IMR-90 (cell line): ENCODE measurements around the gene DDX10. TPM values are rescaled to one million over a fixed set of nuclear protein-coding genes. Genes with fewer than 3 reads are reported as not detected.

ENCODE experiments used
- ATAC-seq: fragments of 200-7000 bp; cut with Tn5 transposase; 2 replicates; pipeline ENCODE4 v1.9.1; 2020; ENCODE audit warnings: low read depth, mild to moderate bottlenecking, moderate library complexity
- BruUV-seq: library from RNA; stranded (reverse); fragments of 400-500 nt; replicated peaks from 2 replicates; lab custom pipeline; 2021; lab: Mats Ljungman, UMichigan
- CTCF ChIA-PET: fragments of 300-600 bp; formaldehyde crosslinking; extraction: SDS; loops from one replicate; lab custom pipeline; 2021; ENCODE audit warnings: antibody characterized with exemption; lab: Yijun Ruan, JAX
- POLR2A ChIA-PET: fragments of 300-600 bp; sonication (Branson Sonifier 250); formaldehyde crosslinking; loops from one replicate; lab custom pipeline; 2022; ENCODE audit warnings: antibody characterized with exemption; ENCODE audit not compliant: unreplicated experiment; lab: Charles Lee
- DNase-seq: peaks from one replicate; pipeline ENCODE4 v3.0.0; 2013
- H2AFZ ChIP-seq: replicated peaks from 2 replicates; pipeline ENCODE3; 2013; ENCODE audit warnings: low read length, mild to moderate bottlenecking; ENCODE audit not compliant: poor library complexity
- H2AK5ac ChIP-seq: 2 replicates; pipeline ENCODE4 v1.6.1; 2013; ENCODE audit warnings: low read depth, low read length, inconsistent platforms
- H2AK9ac ChIP-seq: replicated peaks from 2 replicates; pipeline ENCODE3; 2013; ENCODE audit warnings: mild to moderate bottlenecking, low read depth, low read length, moderate library complexity; ENCODE audit not compliant: poor library complexity
- H2BK120ac ChIP-seq: 2 replicates; pipeline ENCODE4 v1.6.1; 2013; ENCODE audit warnings: low read depth, low read length, inconsistent platforms
- H2BK15ac ChIP-seq: 3 replicates; pipeline ENCODE4 v1.6.1; 2013; ENCODE audit warnings: low read depth, low read length, inconsistent platforms
- H2BK20ac ChIP-seq: 2 replicates; pipeline ENCODE4 v1.6.1; 2013; ENCODE audit warnings: low read depth, mild to moderate bottlenecking, inconsistent platforms, low read length, moderate library complexity
- H2BK5ac ChIP-seq: 2 replicates; pipeline ENCODE4 v1.6.1; 2013; ENCODE audit warnings: mild to moderate bottlenecking, low read depth, low read length, inconsistent platforms; ENCODE audit not compliant: poor library complexity, severe bottlenecking
- H3K14ac ChIP-seq: replicated peaks from 2 replicates; pipeline ENCODE4 v1.6.1; 2013; ENCODE audit warnings: low read depth, low read length, inconsistent platforms
- H3K18ac ChIP-seq: 2 replicates; pipeline ENCODE4 v1.6.1; 2013; ENCODE audit warnings: low read depth, low read length, control low read depth
- H3K23ac ChIP-seq: 2 replicates; pipeline ENCODE4 v1.6.1; 2013; ENCODE audit warnings: low read depth, low read length, inconsistent platforms
- H3K27ac ChIP-seq: 2 replicates; pipeline ENCODE4 v1.5.1; 2013; ENCODE audit warnings: mild to moderate bottlenecking, control low read depth, low read length; ENCODE audit not compliant: insufficient read depth
- H3K27me3 ChIP-seq: 2 replicates; pipeline ENCODE4 v1.6.1; 2013; ENCODE audit warnings: low read length; ENCODE audit not compliant: control insufficient read depth, insufficient read depth
- H3K36me3 ChIP-seq: 2 replicates; pipeline ENCODE4 v1.6.1; 2013; ENCODE audit warnings: low read length, mixed read lengths; ENCODE audit not compliant: control insufficient read depth, insufficient read depth
- H3K4ac ChIP-seq: 2 replicates; pipeline ENCODE4 v1.6.1; 2013; ENCODE audit warnings: low read depth, low read length, inconsistent platforms
- H3K4me1 ChIP-seq: 2 replicates; pipeline ENCODE4 v1.6.1; 2013; ENCODE audit warnings: low read length, mixed read lengths; ENCODE audit not compliant: control insufficient read depth, insufficient read depth
- H3K4me2 ChIP-seq: 2 replicates; pipeline ENCODE4 v1.6.1; 2013; ENCODE audit warnings: low read depth, mild to moderate bottlenecking, control low read depth, low read length, moderate library complexity
- H3K4me3 ChIP-seq: 2 replicates; pipeline ENCODE4 v1.5.1; 2013; ENCODE audit warnings: low read depth, mild to moderate bottlenecking, control low read depth, low read length, moderate library complexity; ENCODE audit not compliant: insufficient read depth
- H3K56ac ChIP-seq: 2 replicates; pipeline ENCODE4 v1.6.1; 2013; ENCODE audit warnings: low read length, inconsistent platforms; ENCODE audit not compliant: insufficient read depth; ENCODE audit errors: extremely low read depth
- H3K79me1 ChIP-seq, 2 experiments: 2 replicates each; pipeline ENCODE4 v1.6.1; 2013; ENCODE audit warnings: low read length in 2 of 2, inconsistent platforms in 1 of 2, low read depth in 1 of 2
- H3K9ac ChIP-seq: 2 replicates; pipeline ENCODE4 v1.6.1; 2013; ENCODE audit warnings: low read depth, low read length, control low read depth
- H3K9me1 ChIP-seq: 2 replicates; pipeline ENCODE4 v1.6.1; 2013; ENCODE audit warnings: low read length, inconsistent platforms; ENCODE audit not compliant: insufficient read depth
- H3K9me3 ChIP-seq: 2 replicates; pipeline ENCODE4 v1.6.1; 2013; ENCODE audit warnings: low read length; ENCODE audit not compliant: control insufficient read depth, insufficient read depth
- H4K20me1 ChIP-seq: 2 replicates; pipeline ENCODE4 v1.6.1; 2013; ENCODE audit warnings: low read length, inconsistent platforms; ENCODE audit not compliant: insufficient read depth
- H4K5ac ChIP-seq: 2 replicates; pipeline ENCODE4 v1.6.1; 2013; ENCODE audit warnings: mild to moderate bottlenecking, low read depth, low read length, control low read depth
- H4K8ac ChIP-seq, 2 experiments: 2 replicates each; pipeline ENCODE4 v1.6.1; 2013; ENCODE audit warnings: low read depth in 2 of 2, low read length in 2 of 2, control low read depth in 1 of 2, inconsistent platforms in 1 of 2
- H4K91ac ChIP-seq: 2 replicates; pipeline ENCODE4 v1.6.1; 2013; ENCODE audit warnings: low read depth, low read length, inconsistent platforms; ENCODE audit not compliant: insufficient read depth
- MXI1 ChIP-seq: IDR thresholded peaks from 2 replicates; pipeline ENCODE4 v1.6.1; 2012; ENCODE audit warnings: low read depth, mild to moderate bottlenecking, low read length, moderate library complexity, borderline replicate concordance
- WGBS, 2 experiments: methylation state at CpG; one replicate each; pipeline versions ENCODE4 v1.1.5 to v1.1.7; 2013; ENCODE audit warnings: missing lambda C conversion rate in 2 of 2; ENCODE audit not compliant: insufficient read length in 1 of 2; ENCODE audit errors: extremely low coverage in 2 of 2; 5-methylcytosine and 5-hydroxymethylcytosine counted together
- dilution Hi-C: fragments of 300-500 bp; cut with HindIII; formaldehyde crosslinking; loops from one replicate; pipeline ENCODE4 v1.14.3; 2018; ENCODE audit warnings: low sequenced_read_pairs; ENCODE audit not compliant: unreplicated experiment
- in situ Hi-C: fragments of 300-500 bp; cut with MboI; formaldehyde crosslinking; loops from 3 replicates; pipeline ENCODE4 v1.14.3; 2019; ENCODE audit warnings: low sequenced_read_pairs, inconsistent platforms, mixed read lengths
- intact Hi-C: fragments of 100-400 bp; cut with micrococcal nuclease; formaldehyde crosslinking; loops from 2 replicates; pipeline ENCODE4 v1.10.0; 2022
- polyA plus RNA-seq, 3 experiments: library from polyadenylated mRNA; depleted of rRNA; stranded (reverse); fragments of >200 nt; gene quantifications; 2 replicates each; pipeline ENCODE4 v1.2.3, GENCODE V29; 2012; ENCODE audit warnings: low replicate concordance in 1 of 3
- total RNA-seq: library from RNA; depleted of rRNA; stranded (reverse); fragments of >200 nt; gene quantifications from 2 replicates; pipeline ENCODE4 v1.2.3, GENCODE V29; 2012

Gene DDX10
- total and polyA plus RNA-seq, 2 of the 4 experiments (the other 2 are of a cell fraction): 20.0 to 31.9 TPM

- in situ Hi-C loops (no loop called here), intact Hi-C loops (no loop called here), dilution Hi-C loops (no loop called here)
- ATAC-seq (no peak), DNase-seq (no peak)
- Histone ChIP-seq H3K27ac (no peak overlapping the region), H3K4me2 (no peak overlapping the region), H2AK9ac (no peak overlapping the region), H2BK5ac (no peak overlapping the region), H2AFZ (no peak overlapping the region), H3K18ac (no peak overlapping the region), H4K91ac (no peak overlapping the region), H3K79me1 (peaks cover 3% of the 10 kb centered on the region in 2 experiments; a peak in 2 of 4 replicates), H2BK120ac (no peak overlapping the region), H4K8ac (no peak overlapping the region), H3K23ac (no peak overlapping the region), H3K14ac (no peak overlapping the region), H4K20me1 (no peaks in the 10 kb centered on the region), H3K9ac (no peak overlapping the region), H3K9me1 (peaks cover 11% of the 10 kb centered on the region; the same call in 1 of the 2 replicates), H3K36me3 (peaks cover 12% of the 10 kb centered on the region), H4K5ac (no peak overlapping the region), H3K4me3 (no peak overlapping the region), H3K4ac (no peak overlapping the region), H2AK5ac (no peak overlapping the region), H2BK15ac (no peak overlapping the region), H3K27me3 (no peaks in the 10 kb centered on the region), H3K9me3 (no peaks in the 10 kb centered on the region), H3K56ac (no peak overlapping the region), H2BK20ac (no peak overlapping the region), H3K4me1 (no peaks in the 10 kb centered on the region; the same call in 1 of the 2 replicates)
- ChIA-PET POLR2A (no interaction called here), CTCF (no interaction called here)
- no CpG with 5 or more reads among the region's 6 CpGs for WGBS, 2 experiments
- no peak for TF ChIP-seq MXI1
- no TSS peak for BruUV-seq
Measured at GRCh38 chr11:108944471-108945178, 279.8 kb downstream of the DDX10 start.
